Stomach (tissue), 9 donors: ENCODE data around the gene DRD1. TPM values are rescaled to one million over a fixed set of nuclear protein-coding genes. Genes with fewer than 3 reads are reported as not detected.
"Not testable (repeated sequence)": the region's sequence is repeated elsewhere in the genome, so short reads cannot be mapped to it uniquely, and the experiment has no call there.

ENCODE experiments used
- DNase-seq, 2 donors: peaks; one replicate each; pipeline versions ENCODE4 v3.0.0 to v3.0.0-alpha.2; 2013 to 2019
- H3K27ac ChIP-seq, 5 donors: fragments of 200-600 bp in 4 of 5; sonication (generic) in 4 of 5; one replicate each; pipeline ENCODE4 v1.5.1; 2013 to 2019; ENCODE audit warnings: mild to moderate bottlenecking in 1 of 5, moderate library complexity in 1 of 5
- H3K27me3 ChIP-seq, 3 donors: fragments of 200-600 bp; sonication (generic); one replicate each; pipeline ENCODE4 v1.5.1; 2017 to 2019; ENCODE audit warnings: mixed run types in 1 of 3
- H3K36me3 ChIP-seq, 4 donors: fragments of 200-600 bp; sonication (generic); 1 replicate in 3 of 4; 2 replicates in 1 of 4; pipeline ENCODE4 v1.5.1; 2016 to 2019
- H3K4me1 ChIP-seq, 4 donors: fragments of 200-600 bp; sonication (generic); one replicate each; pipeline ENCODE4 v1.5.1; 2016 to 2019
- H3K4me3 ChIP-seq, 4 donors: fragments of 200-600 bp; sonication (generic) in 3 of 4; one replicate each; pipeline ENCODE4 v1.5.1; 2016 to 2019; ENCODE audit warnings: mild to moderate bottlenecking in 1 of 4
- H3K9me3 ChIP-seq, 4 donors: fragments of 200-600 bp; sonication (generic); one replicate each; pipeline ENCODE4 v1.5.1; 2016 to 2019
- EP300 ChIP-seq: sonication (generic); formaldehyde crosslinking; IDR thresholded peaks from one replicate; pipeline ENCODE4 v1.6.1; 2017; ENCODE audit warnings: antibody characterized with exemption
- POLR2A ChIP-seq, 4 donors: fragments of 450-650 bp; IDR thresholded peaks; one replicate each; pipeline ENCODE4 v1.6.1; 2016; ENCODE audit warnings: antibody characterized with exemption in 4 of 4, control low read depth in 2 of 4, mild to moderate bottlenecking in 1 of 4, moderate library complexity in 1 of 4
- POLR2AphosphoS5 ChIP-seq, 3 donors: sonication (generic); formaldehyde crosslinking; IDR thresholded peaks; one replicate each; pipeline ENCODE4 v1.6.1; 2016; ENCODE audit warnings: antibody characterized with exemption in 3 of 3
- WGBS, 5 donors: extraction: QIAGEN DNeasy Blood & Tissue Kit in 3 of 5; methylation state at CpG; one replicate each; pipeline versions ENCODE4 v1.1.5 to v1.1.7; 2013 to 2018; 5-methylcytosine and 5-hydroxymethylcytosine counted together
- intact Hi-C: fragments of 100-400 bp; cut with DNase I; formaldehyde crosslinking; loops from one replicate; pipeline ENCODE4 v1.15.1; 2023; ENCODE audit warnings: low total_unique reads
- polyA plus RNA-seq, 3 donors: library from polyadenylated mRNA; stranded (reverse); fragments of 200-250 nt; gene quantifications; one replicate each; pipeline ENCODE4 v1.2.3, GENCODE V29; 2013
- total RNA-seq, 5 donors: library from RNA; depleted of rRNA; stranded (reverse); fragments of >200 nt; gene quantifications; one replicate each; pipeline versions ENCODE4 v1.1.0 to v1.2.3, GENCODE V29; 2014 to 2016
- TF ChIP-seq, protein P1 (sequence below), 7 experiments: fragments of 450-650 bp in 4 of 7; fragments of 200-600 bp in 3 of 7; sonication (generic) in 3 of 7; IDR thresholded peaks; one replicate each; pipeline ENCODE4 v1.5.1; 2016 to 2019; ENCODE audit warnings: antibody characterized with exemption in 7 of 7, control low read depth in 2 of 7, mild to moderate bottlenecking in 1 of 7
- donor health status: healthy with polysubstance abuse.
- donor health status: Bipolar disorder and iron deficiency.
- donor health status: healthy.

The DRD1 gene
- total and polyA plus RNA-seq, 8 donors, result 0.08 to 0.55 TPM; not detected in 6

- intact Hi-C loops, result no loop called here
- peaks cover 0 to 28% (median 10%) of the 10 kb centered on the region in 3 donors for H3K27me3 ChIP-seq
Measured at GRCh38 chr5:175457466-175457865, 13.5 kb upstream of the DRD1 start.

DNA sequence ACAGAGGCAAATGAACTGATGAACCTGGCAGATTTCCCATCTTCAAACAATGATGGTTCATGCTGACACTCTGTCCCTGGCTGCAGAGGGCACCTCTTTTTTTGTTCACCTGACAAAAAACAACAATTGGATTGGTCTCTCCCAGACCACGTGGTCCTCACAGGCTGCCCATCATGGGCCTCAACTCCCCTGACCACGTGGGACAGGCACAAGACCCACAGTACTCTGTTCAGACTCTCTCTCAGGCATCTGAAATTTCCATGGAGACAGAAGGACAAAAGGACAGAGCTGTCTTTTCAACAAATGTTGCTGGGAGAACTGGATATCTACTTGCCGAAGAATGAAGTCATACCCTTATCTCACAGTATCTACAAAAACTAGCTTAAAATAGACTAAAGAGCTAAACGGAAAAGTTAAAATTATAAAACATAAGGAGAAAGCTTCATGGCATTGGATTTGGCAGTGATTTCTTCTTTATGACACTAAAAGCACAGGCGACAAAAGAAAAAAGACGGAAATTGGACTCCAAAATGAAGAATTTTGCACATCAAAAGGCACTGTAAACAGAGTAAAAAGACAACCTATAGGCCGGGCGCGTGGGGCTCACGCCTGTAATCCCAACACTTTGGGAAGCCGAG is 12.2 kb upstream of the DRD1 start:
- intact Hi-C loops, result no loop called here
- Histone ChIP-seq H3K36me3 (no peaks in the 10 kb centered on the region), H3K4me1 (no peaks in the 10 kb centered on the region), H3K9me3 (no peaks in the 10 kb centered on the region), H3K27me3 (peaks cover 0 to 34% (median 10%) of the 10 kb centered on the region in 3 donors), H3K27ac (no peak overlapping the region), H3K4me3 (no peak overlapping the region)
- no peak for DNase-seq
- TF ChIP-seq POLR2AphosphoS5 (IDR thresholded peaks at IDR 0.05), result no peak
- TF ChIP-seq EP300, result no peak
- TF ChIP-seq, protein P1, sequence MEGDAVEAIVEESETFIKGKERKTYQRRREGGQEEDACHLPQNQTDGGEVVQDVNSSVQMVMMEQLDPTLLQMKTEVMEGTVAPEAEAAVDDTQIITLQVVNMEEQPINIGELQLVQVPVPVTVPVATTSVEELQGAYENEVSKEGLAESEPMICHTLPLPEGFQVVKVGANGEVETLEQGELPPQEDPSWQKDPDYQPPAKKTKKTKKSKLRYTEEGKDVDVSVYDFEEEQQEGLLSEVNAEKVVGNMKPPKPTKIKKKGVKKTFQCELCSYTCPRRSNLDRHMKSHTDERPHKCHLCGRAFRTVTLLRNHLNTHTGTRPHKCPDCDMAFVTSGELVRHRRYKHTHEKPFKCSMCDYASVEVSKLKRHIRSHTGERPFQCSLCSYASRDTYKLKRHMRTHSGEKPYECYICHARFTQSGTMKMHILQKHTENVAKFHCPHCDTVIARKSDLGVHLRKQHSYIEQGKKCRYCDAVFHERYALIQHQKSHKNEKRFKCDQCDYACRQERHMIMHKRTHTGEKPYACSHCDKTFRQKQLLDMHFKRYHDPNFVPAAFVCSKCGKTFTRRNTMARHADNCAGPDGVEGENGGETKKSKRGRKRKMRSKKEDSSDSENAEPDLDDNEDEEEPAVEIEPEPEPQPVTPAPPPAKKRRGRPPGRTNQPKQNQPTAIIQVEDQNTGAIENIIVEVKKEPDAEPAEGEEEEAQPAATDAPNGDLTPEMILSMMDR (IDR thresholded peaks at IDR 0.05), result no peak
- TF ChIP-seq POLR2A (IDR thresholded peaks at IDR 0.05), result no peak
- 77 to 84% (median 78%) methylated on average over 11 of the region's 11 CpGs for WGBS, 5 donors

More at GRCh38 chr5:175457466-175457865, 13.5 kb upstream of the DRD1 start:
- TF ChIP-seq, protein P1 (IDR thresholded peaks at IDR 0.05), result no peak
- TF ChIP-seq POLR2AphosphoS5 (IDR thresholded peaks at IDR 0.05) (no peak), POLR2A (IDR thresholded peaks at IDR 0.05) (no peak), EP300 (no peak)
- WGBS, 5 donors, result 55 to 70% (median 67%) methylated on average over 1 of the region's 1 CpG
- H3K4me3 ChIP-seq, result no peak overlapping the region
- no peaks in the 10 kb centered on the region for H3K4me1 ChIP-seq
- no peak overlapping the region for H3K27ac ChIP-seq
- no peak for DNase-seq
- no peaks in the 10 kb centered on the region for H3K36me3 ChIP-seq
- peaks cover 0 to 3% (median 0%) of the 10 kb centered on the region in 4 donors for H3K9me3 ChIP-seq

DNA sequence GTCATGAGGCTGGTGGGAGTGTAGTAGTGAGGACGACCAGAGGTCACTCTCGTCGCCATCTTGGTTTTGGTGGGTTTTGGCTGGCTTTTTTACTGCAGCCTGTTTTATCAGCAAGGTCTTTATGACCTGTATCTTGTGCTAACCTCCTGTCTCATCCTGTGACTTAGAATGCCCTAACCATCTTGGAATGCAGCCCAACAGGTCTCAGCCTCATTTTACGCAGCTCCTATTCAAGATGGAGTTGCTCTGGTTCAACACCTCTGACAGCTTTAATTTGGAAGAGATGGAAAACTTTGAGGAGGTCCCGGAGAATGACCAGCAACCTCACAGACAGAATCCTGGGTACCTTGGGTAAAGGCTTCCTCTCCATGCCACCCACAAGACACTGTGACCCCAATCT is 10.4 kb upstream of the DRD1 start:
- DNase-seq, H3K36me3 ChIP-seq, intact Hi-C loops, H3K27ac ChIP-seq, H3K9me3 ChIP-seq, H3K4me1 ChIP-seq, H3K4me3 ChIP-seq: not testable (repeated sequence)
- 86 to 94% (median 92%) methylated on average over 5 of the region's 5 CpGs for WGBS, 5 donors
- H3K27me3 ChIP-seq, result peaks cover 0 to 42% (median 10%) of the 10 kb centered on the region in 3 donors

DNA sequence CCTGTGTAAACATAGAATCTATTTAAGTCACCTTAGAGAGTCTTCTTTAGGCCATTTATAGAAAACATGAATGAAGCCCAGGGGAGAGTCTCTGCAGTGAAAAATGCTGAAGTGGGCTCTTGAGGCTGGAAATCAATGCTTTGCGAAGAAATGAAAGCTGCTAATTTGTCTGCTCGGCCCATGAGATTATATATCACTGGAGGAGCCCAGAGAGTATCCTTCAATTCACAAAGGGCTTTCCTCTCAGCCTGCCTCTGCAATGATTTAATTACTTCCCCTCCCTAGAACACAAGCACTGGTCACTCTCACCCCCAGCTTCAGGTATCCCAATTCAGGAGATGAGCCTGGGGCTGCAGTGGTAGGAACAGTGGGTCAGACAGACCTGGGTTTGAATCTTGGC is 8.2 kb upstream of the DRD1 start:
- no peak for DNase-seq
- 69 to 84% (median 82%) methylated on average over 2 of the region's 2 CpGs for WGBS, 5 donors
- no peaks in the 10 kb centered on the region for H3K36me3 ChIP-seq
- no peaks in the 10 kb centered on the region for H3K9me3 ChIP-seq
- H3K27ac ChIP-seq, result no peak overlapping the region
- intact Hi-C loops, result no loop called here
- no peak for TF ChIP-seq EP300
- TF ChIP-seq POLR2AphosphoS5 (IDR thresholded peaks at IDR 0.05), result no peak
- H3K4me3 ChIP-seq, result no peak overlapping the region
- H3K27me3 ChIP-seq, result peaks cover 0 to 52% (median 15%) of the 10 kb centered on the region in 3 donors
- no peaks in the 10 kb centered on the region for H3K4me1 ChIP-seq

- TF ChIP-seq POLR2A (IDR thresholded peaks at IDR 0.05) (no peak), POLR2AphosphoS5 (IDR thresholded peaks at IDR 0.05) (no peak), EP300 (no peak)
- TF ChIP-seq, protein P1 (IDR thresholded peaks at IDR 0.05), result no peak
- Histone ChIP-seq H3K27me3 (peaks cover 0 to 69% (median 35%) of the 10 kb centered on the region in 3 donors), H3K27ac (no peak overlapping the region), H3K4me3 (no peak overlapping the region), H3K9me3 (no peaks in the 10 kb centered on the region), H3K36me3 (no peaks in the 10 kb centered on the region), H3K4me1 (peaks cover 14 to 21% (median 18%) of the 10 kb centered on the region in 4 donors)
- intact Hi-C loops, result no loop called here
- WGBS, 5 donors, result 33 to 49% (median 38%) methylated on average over 3 of the region's 3 CpGs
- no peak for DNase-seq
Measured at GRCh38 chr5:175448276-175448675, 4.3 kb upstream of the DRD1 start.
